Epithelial cell of prostate (primary cell): ENCODE data around the gene PCDHB7.
"Not testable (repeated sequence)": the region's sequence is repeated elsewhere in the genome, so short reads cannot be mapped to it uniquely, and the experiment has no call there.

Experiments
- DNase-seq: peaks from one replicate; pipeline ENCODE4 v3.0.0-alpha.2; 2011; ENCODE audit warnings: low read depth, low spot score
- H3K27ac ChIP-seq: fragments of 450-650 bp; 2 replicates; pipeline ENCODE4 v1.5.1; 2017; ENCODE audit warnings: mild to moderate bottlenecking

Gene PCDHB7

DNA sequence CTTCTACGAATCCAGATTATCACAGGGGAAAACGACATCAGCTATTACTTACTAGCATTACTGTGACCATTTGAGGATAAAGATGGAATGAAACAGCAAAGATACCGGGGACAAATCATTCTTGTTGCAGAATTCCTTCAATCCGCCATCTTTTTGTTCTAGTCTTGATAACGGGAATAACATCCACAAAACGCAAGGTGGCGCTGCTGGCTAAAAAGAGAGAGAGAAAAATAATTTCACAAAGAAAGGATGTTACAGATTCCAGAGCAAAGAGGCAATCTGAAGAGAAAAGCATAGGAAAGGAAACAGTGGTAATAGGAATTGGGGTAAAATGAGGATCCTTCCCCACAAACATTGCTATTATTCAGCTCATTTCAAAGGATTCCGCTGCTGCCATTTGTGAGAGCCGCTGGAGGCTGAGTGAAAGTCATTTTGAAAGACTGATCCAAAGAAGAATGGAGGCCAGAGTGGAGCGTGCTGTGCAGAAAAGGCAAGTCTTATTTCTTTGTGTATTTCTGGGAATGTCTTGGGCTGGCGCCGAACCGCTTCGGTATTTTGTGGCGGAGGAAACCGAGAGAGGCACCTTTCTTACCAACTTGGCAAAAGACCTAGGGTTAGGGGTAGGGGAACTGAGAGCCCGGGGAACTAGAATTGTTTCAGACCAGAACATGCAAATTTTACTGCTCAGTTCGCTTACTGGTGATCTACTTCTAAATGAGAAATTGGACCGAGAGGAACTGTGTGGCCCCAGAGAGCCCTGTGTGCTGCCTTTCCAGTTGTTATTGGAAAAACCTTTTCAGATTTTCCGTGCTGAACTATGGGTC lies at the start of gene PCDHB7:
PCDHB7 (plus strand) TSS at position 264 of the 824 bp plus-strand sequence; CDS start at position 456, 192 bp downstream.
- no peak for DNase-seq
- no peak within 1 kb of the TSS for H3K27ac ChIP-seq

DNA sequence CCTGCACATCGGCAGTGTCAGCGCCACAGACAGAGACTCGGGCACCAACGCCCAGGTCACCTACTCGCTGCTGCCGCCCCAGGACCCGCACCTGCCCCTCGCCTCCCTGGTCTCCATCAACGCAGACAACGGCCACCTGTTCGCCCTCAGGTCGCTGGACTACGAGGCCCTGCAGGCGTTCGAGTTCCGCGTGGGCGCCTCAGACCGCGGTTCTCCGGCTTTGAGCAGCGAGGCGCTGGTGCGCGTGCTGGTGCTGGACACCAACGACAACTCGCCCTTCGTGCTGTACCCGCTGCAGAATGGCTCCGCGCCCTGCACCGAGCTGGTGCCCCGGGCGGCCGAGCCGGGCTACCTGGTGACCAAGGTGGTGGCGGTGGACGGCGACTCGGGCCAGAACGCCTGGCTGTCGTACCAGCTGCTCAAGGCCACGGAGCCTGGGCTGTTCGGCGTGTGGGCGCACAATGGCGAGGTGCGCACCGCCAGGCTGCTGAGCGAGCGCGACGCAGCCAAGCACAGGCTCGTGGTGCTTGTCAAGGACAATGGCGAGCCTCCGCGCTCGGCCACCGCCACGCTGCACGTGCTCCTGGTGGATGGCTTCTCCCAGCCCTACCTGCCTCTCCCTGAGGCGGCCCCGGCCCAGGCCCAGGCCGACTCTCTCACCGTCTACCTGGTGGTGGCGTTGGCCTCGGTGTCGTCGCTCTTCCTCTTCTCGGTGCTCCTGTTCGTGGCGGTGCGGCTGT lies 48.9 kb upstream of the PCDHB7 start:
- not testable (repeated sequence) for H3K27ac ChIP-seq, DNase-seq

DNA sequence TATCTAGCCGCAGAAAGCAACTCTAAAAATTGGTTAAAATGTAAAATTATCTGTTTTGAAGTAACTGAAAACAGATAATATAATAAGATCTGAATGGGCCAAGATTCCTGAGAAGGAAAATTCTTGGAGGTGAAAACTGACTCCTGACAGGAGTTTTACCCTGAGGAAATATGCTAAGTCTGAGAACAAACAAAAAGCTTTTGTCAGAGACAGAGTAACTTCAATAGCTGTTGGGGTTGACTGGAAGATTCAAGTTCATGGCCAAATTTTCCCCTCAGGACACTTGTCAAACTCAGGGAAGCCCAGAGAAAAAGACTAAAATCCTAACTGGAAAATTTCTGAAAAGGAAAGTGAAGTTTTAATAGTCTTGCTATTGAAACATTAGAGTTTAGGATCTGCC lies 45.1 kb upstream of the PCDHB7 start:
- no peak overlapping the region for H3K27ac ChIP-seq
- DNase-seq, result no peak

DNA sequence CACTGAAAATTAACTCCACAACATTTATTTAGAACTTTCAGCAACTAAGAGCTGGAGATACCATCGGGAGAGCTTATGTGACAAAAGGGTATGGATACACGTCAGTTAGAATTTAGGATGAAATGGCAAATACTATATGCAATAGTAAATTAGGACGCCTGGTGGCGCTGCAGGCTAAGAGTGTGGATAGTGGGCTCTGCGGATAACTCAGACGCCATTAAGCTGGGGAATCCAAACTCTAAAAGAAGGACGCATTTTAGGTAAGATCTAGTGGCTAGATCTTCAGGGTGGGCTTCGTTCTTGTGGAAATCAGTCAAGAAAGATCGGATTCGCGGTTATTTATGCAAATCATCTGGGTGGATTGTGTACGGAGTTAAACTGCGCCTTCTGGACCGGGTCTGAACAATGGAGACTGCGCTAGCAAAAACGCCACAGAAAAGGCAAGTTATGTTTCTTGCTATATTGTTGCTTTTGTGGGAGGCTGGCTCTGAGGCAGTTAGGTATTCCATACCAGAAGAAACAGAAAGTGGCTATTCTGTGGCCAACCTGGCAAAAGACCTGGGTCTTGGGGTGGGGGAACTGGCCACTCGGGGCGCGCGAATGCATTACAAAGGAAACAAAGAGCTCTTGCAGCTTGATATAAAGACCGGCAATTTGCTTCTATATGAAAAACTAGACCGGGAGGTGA lies 37.3 kb upstream of the PCDHB7 start, which contains the start of gene PCDHB5:
PCDHB5 (plus strand) TSS at position 177 of the 688 bp plus-strand sequence; CDS start at position 406, 229 bp downstream.
- no peak within 1 kb of the TSS for H3K27ac ChIP-seq
- DNase-seq, result no peak

DNA sequence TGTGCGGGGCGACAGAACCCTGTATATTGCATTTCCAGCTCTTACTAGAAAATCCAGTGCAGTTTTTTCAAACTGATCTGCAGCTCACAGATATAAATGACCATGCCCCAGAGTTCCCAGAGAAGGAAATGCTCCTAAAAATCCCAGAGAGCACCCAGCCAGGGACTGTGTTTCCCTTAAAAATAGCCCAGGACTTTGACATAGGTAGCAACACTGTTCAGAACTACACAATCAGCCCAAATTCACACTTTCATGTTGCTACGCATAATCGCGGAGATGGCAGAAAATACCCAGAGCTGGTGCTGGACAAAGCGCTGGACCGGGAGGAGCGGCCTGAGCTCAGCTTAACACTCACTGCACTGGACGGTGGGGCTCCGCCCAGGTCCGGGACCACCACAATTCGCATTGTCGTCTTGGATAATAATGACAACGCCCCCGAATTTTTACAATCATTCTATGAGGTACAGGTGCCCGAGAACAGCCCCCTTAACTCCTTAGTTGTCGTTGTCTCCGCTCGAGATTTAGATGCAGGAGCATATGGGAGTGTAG lies 36.7 kb upstream of the PCDHB7 start:
- DNase-seq, result no peak
- no peak overlapping the region for H3K27ac ChIP-seq

DNA sequence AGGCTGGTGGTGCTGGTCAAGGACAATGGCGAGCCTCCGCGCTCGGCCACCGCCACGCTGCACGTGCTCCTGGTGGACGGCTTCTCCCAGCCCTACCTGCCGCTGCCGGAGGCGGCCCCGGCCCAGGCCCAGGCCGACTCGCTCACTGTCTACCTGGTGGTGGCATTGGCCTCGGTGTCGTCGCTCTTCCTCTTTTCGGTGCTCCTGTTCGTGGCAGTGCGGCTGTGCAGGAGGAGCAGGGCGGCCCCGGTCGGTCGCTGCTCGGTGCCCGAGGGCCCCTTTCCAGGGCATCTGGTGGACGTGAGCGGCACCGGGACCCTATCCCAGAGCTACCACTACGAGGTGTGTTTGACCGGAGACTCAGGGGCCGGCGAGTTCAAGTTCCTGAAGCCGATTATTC lies 35.1 kb upstream of the PCDHB7 start:
- not testable (repeated sequence) for H3K27ac ChIP-seq, DNase-seq

DNA sequence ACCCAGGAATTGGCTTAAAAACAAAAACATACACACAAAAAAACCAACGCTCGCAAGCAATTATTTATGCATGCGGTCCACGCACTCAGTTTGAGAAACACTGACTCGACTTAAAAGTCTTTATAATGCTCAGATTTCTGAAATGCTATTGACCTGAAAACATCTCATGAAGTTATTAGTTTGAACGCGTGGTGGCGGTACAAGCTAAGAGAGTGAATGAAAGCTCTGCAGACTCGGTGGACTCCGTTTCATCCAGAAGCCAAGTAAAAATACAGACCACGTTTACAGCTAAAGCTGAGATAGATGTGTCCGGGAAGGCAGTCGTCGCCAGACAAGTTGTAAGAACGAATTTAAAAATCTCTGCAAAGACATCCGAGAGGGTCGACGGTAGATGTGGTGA lies 22.6 kb upstream of the PCDHB7 start, which contains the start of gene PCDHB6:
PCDHB6 (plus strand) TSS at position 246 of the 400 bp plus-strand sequence. CDS start 201 bp downstream, outside the sequence.
- no peak within 1 kb of the TSS for H3K27ac ChIP-seq
- no peak for DNase-seq

DNA sequence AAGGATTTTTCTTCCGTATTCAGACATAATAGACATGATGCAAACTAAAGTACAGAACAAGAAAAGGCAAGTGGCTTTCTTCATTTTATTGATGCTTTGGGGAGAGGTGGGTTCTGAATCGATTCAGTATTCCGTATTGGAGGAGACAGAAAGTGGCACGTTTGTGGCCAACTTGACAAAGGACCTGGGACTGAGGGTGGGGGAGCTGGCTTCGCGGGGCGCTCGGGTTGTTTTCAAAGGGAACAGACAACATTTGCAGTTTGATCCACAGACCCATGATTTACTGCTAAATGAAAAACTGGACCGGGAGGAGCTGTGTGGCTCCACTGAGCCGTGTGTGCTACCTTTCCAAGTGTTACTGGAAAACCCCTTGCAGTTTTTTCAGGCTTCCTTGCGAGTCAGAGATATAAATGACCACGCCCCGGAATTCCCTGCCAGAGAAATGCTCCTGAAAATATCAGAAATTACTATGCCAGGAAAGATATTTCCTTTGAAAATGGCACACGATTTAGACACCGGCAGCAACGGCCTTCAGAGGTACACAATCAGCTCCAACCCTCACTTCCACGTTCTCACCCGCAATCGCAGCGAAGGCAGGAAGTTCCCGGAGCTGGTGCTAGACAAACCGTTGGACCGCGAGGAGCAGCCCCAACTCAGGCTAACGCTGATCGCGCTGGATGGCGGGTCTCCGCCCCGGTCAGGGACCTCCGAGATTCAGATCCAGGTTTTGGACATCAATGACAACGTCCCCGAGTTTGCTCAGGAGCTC lies 22.0 kb upstream of the PCDHB7 start:
- no peak for DNase-seq
- no peak overlapping the region for H3K27ac ChIP-seq

DNA sequence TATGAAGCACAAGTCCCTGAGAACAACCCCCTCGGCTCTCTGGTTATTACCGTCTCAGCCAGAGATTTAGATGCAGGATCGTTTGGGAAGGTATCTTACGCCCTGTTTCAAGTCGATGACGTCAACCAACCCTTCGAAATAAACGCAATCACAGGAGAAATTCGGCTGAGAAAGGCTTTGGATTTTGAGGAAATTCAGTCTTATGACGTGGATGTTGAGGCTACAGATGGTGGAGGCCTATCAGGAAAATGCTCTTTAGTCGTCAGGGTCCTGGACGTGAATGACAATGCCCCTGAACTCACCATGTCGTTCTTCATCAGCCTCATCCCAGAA lies 21.5 kb upstream of the PCDHB7 start:
- no peak for DNase-seq
- no peak overlapping the region for H3K27ac ChIP-seq

DNA sequence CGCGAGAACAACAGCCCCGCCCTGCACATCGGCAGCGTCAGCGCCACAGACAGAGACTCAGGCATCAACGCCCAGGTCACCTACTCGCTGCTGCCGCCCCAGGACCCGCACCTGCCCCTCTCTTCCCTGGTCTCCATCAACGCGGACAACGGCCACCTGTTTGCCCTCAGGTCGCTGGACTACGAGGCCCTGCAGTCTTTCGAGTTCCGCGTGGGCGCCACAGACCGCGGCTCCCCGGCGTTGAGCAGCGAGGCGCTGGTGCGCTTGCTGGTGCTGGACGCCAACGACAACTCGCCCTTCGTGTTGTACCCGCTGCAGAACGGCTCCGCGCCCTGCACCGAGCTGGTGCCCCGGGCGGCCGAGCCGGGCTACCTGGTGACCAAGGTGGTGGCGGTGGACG lies 20.8 kb upstream of the PCDHB7 start:
- DNase-seq, H3K27ac ChIP-seq: not testable (repeated sequence)

DNA sequence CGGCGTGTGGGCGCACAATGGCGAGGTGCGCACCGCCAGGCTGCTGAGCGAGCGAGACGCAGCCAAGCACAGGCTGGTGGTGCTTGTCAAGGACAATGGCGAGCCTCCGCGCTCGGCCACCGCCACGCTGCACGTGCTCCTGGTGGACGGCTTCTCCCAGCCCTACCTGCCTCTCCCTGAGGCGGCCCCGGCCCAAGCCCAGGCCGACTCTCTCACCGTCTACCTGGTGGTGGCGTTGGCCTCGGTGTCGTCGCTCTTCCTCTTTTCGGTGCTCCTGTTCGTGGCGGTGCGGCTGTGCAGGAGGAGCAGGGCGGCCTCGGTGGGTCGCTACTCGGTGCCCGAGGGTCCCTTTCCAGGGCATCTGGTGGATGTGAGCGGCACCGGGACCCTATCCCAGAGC lies 20.3 kb upstream of the PCDHB7 start:
- not testable (repeated sequence) for H3K27ac ChIP-seq

DNA sequence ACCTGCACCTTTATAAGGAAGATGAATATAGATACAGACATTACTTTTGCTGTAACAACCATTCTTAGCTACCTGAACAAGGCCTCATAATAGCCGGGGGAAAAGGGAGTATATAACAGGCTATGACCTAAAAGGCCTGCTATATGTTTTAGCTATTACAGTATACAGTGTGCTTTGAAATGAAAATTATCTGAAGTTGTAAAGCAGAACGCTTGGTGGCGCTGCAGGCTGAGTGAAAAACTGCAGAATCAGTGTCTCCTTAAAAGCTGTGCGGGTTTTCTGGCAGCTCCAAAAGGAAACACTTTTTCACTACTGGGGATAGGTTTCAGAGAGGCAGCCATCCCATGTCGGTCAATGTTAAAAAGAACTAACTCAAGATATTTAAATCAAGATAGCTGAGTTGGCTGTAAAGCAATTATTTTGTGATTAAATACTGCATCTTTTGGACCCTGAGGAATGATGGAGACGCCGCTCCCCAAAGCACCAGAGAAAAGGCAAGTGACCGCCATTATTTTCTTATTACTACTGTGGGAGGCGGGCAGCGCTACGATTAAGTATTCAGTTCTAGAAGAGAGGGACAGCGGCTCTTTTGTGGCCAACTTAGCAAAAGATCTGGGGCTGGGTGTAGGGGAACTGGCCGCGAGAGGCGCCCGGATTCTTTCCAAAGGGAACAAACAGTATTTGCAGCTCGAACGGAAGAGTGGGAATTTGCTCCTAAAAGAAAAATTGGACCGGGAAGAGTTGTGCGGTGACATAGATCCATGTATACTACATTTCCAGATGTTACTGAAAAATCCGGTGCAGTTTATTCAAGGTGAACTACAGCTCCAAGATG lies 16.7 kb upstream of the PCDHB7 start:
- DNase-seq, result no peak
- no peak overlapping the region for H3K27ac ChIP-seq

More for the DNA sequence above, 20.3 kb upstream of the PCDHB7 start:
- not testable (repeated sequence) for DNase-seq

DNA sequence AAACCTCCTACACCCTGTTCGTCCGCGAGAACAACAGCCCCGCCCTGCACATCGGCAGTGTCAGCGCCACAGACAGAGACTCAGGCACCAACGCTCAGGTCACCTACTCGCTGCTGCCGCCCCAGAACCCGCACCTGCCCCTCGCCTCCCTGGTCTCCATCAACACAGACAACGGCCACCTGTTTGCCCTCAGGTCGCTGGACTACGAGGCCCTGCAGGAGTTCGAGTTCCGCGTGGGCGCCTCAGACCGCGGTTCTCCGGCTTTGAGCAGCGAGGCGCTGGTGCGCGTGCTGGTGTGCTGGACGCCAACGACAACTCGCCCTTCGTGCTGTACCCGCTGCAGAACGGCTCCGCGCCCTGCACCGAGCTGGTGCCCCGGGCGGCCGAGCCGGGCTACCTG lies 15.1 kb upstream of the PCDHB7 start:
- not testable (repeated sequence) for H3K27ac ChIP-seq

DNA sequence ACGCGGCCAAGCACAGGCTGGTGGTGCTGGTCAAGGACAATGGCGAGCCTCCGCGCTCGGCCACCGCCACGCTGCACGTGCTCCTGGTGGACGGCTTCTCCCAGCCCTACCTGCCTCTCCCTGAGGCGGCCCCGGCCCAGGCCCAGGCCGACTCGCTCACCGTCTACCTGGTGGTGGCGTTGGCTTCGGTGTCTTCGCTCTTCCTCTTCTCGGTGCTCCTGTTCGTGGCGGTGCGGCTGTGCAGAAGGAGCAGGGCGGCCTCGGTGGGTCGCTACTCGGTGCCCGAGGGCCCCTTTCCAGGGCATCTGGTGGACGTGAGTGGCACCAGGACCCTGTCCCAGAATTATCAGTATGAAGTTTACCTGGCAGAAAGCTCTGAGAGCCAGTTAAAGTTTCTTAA lies 14.5 kb upstream of the PCDHB7 start:
- H3K27ac ChIP-seq, DNase-seq: not testable (repeated sequence)

More for the DNA sequence above, 15.1 kb upstream of the PCDHB7 start:
- not testable (repeated sequence) for DNase-seq

DNA sequence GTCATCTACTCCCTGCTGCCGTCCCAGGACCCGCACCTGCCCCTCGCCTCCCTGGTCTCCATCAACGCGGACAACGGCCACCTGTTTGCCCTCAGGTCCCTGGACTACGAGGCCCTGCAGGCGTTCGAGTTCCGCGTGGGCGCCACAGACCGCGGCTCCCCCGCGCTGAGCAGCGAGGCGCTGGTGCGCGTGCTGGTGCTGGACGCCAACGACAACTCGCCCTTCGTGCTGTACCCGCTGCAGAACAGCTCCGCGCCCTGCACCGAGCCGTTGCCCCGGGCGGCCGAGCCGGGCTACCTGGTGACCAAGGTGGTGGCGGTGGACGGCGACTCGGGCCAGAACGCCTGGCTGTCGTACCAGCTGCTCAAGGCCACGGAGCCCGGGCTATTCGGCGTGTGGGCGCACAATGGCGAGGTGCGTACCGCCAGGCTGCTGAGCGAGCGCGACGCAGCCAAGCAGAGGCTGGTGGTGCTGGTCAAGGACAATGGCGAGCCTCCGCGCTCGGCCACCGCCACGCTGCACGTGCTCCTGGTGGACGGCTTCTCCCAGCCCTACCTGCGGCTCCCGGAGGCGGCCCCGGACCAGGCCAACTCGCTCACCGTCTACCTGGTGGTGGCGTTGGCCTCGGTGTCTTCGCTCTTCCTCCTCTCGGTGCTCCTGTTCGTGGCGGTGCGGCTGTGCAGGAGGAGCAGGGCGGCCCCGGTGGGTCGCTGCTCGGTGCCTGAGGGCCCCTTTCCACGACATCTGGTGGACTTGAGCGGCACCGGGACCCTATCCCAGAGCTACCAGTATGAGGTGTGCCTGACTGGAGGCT lies 2.1 kb downstream of the PCDHB7 start:
- not testable (repeated sequence) for DNase-seq, H3K27ac ChIP-seq

DNA sequence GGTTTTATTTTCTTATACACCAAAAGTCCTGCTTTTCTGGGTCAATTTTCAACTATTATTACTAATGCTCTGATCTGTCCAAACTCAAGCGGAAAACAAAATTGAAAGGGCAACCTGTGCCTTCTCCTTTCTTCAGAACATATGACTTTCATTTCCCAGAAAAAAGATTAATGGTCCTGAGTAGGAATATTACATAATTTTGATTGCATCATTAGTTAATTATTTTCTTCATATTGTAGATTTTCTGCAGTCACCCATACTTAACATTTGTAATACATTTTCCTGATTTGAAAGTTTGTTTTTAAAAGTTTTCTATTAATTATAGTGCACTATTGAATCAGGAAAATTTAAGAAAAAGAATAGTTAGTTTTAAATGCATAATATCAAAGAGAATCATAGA lies 3.5 kb downstream of the PCDHB7 start:
- DNase-seq, result no peak
- no peak overlapping the region for H3K27ac ChIP-seq

DNA sequence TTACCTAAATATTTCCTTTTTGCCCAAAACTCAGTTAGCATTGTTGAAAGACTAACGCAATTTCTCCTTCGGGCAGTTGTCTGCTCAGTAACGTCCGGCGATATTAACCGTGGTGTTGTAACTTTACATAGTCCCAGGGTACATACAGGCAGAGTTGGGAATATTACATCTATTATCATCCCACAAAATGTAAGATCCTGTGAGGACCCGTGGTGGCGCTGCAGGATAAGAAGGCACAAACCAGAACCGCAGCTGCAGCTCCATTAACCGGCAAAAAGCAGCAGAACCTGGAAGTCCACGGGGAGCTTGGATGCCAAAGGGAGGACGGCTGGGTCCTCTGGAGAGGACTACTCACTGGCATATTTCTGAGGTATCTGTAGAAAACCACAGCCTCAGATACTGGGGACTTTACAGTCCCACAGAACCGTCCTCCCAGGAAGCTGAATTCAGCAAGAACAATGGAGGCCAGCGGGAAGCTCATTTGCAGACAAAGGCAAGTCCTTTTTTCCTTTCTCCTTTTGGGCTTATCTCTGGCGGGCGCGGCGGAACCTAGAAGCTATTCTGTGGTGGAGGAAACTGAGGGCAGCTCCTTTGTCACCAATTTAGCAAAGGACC lies 5.2 kb downstream of the PCDHB7 start, which contains the start of gene PCDHB8:
PCDHB8 (plus strand) TSS at position 214 of the 615 bp plus-strand sequence; CDS start at position 459, 245 bp downstream.
- not testable (repeated sequence) for DNase-seq, H3K27ac ChIP-seq
